Endothelial cell of umbilical vein (primary cell): ENCODE data around the gene ARV1. TPM values are rescaled to one million over a fixed set of nuclear protein-coding genes. Genes with fewer than 3 reads are reported as not detected.
A peak's percentile ranks its signal among the peaks of the same experiment; 100 is the strongest.

Experiments
- BruUV-seq: library from RNA; stranded (reverse); fragments of 400-500 nt; replicated peaks from 2 replicates; lab custom pipeline; 2021; lab: Mats Ljungman, UMichigan
- CTCF ChIA-PET: fragments of 300-600, 350-600 bp; sonication (Branson Sonifier 250); formaldehyde crosslinking; loops from one replicate; lab custom pipeline; 2021; ENCODE audit warnings: antibody characterized with exemption, inconsistent platforms; lab: Charles Lee
- POLR2A ChIA-PET: fragments of 300-600, 350-600 bp; sonication (Branson Sonifier 250); formaldehyde crosslinking; loops from one replicate; lab custom pipeline; 2021; ENCODE audit warnings: antibody characterized with exemption, inconsistent platforms; lab: Charles Lee
- DNase-seq: peaks from one replicate; pipeline ENCODE4 v3.0.0-alpha.2; 2011; ENCODE audit warnings: low read depth, low spot score
- FAIRE-seq: peaks from 2 replicates; lab custom pipeline; 2011; peaks lifted over from hg19 to GRCh38; lab: Jason Lieb, UNC
- H2AFZ ChIP-seq: 2 replicates; pipeline ENCODE4 v1.6.0; 2012; ENCODE audit warnings: low read depth, low read length, control low read depth, inconsistent platforms
- H3K27ac ChIP-seq: 2 replicates; pipeline ENCODE4 v1.5.1; 2011; ENCODE audit warnings: low read depth, mild to moderate bottlenecking, control low read depth, low read length, moderate library complexity; ENCODE audit not compliant: insufficient read depth
- H3K27me3 ChIP-seq, 2 experiments: 2 replicates each; pipeline versions ENCODE4 v1.6.0 to v1.6.1; 2011; ENCODE audit warnings: low read length in 2 of 2, mixed read lengths in 1 of 2; ENCODE audit not compliant: control insufficient read depth in 2 of 2, insufficient read depth in 2 of 2
- H3K36me3 ChIP-seq, 2 experiments: 2 replicates in 1 of 2; 3 replicates in 1 of 2; pipeline ENCODE4 v1.5.1; 2011; ENCODE audit warnings: low read length in 2 of 2, mild to moderate bottlenecking in 1 of 2, moderate library complexity in 1 of 2; ENCODE audit not compliant: control insufficient read depth in 2 of 2, insufficient read depth in 2 of 2; ENCODE audit errors: extremely low read depth in 1 of 2
- H3K4me1 ChIP-seq: 3 replicates; pipeline ENCODE4 v1.5.1; 2011; ENCODE audit warnings: mild to moderate bottlenecking, low read length; ENCODE audit not compliant: control insufficient read depth, insufficient read depth; ENCODE audit errors: extremely low read depth
- H3K4me2 ChIP-seq: 2 replicates; pipeline ENCODE4 v1.6.1; 2011; ENCODE audit warnings: low read length, control low read depth, mixed read lengths; ENCODE audit not compliant: insufficient read depth
- H3K4me3 ChIP-seq, 3 experiments: fragments of 200-600 bp in 1 of 3; sonication (generic), shearing (Covaris generic) in 1 of 3; replicated peaks in 1 of 3; 2 replicates each; pipeline ENCODE4 v1.5.1; 2011 to 2016; ENCODE audit warnings: control low read depth in 3 of 3, low read length in 3 of 3, mild to moderate bottlenecking in 2 of 3, inconsistent platforms in 1 of 3, low read depth in 1 of 3, moderate library complexity in 1 of 3; ENCODE audit not compliant: insufficient read depth in 1 of 3
- H3K79me2 ChIP-seq: 2 replicates; pipeline ENCODE4 v1.6.0; 2012; ENCODE audit warnings: low read length, inconsistent platforms; ENCODE audit not compliant: control insufficient read depth, insufficient read depth
- H3K9ac ChIP-seq: replicated peaks from 2 replicates; pipeline ENCODE3; 2011; ENCODE audit warnings: low read length, control low read depth; ENCODE audit not compliant: insufficient read depth; ENCODE audit errors: extremely low read depth
- H3K9me1 ChIP-seq: replicated peaks from 3 replicates; pipeline ENCODE4 v1.6.0; 2011; ENCODE audit warnings: mild to moderate bottlenecking, low read length; ENCODE audit not compliant: control insufficient read depth, insufficient read depth; ENCODE audit errors: extremely low read depth
- H3K9me3 ChIP-seq: replicated peaks from 2 replicates; pipeline ENCODE4 v1.5.1; 2012; ENCODE audit warnings: low read length, inconsistent platforms; ENCODE audit not compliant: control insufficient read depth, insufficient read depth
- H4K20me1 ChIP-seq: replicated peaks from 2 replicates; pipeline ENCODE3; 2011; ENCODE audit warnings: mild to moderate bottlenecking, low read length; ENCODE audit not compliant: control insufficient read depth, insufficient read depth; ENCODE audit errors: extremely low read depth
- EZH2 ChIP-seq: IDR thresholded peaks from 2 replicates; pipeline ENCODE4 v1.6.1; 2012; ENCODE audit warnings: borderline replicate concordance, low read depth, mild to moderate bottlenecking, moderate library complexity, low read length, inconsistent platforms; ENCODE audit not compliant: severe bottlenecking
- FOS ChIP-seq: IDR thresholded peaks from 2 replicates; pipeline ENCODE4 v1.6.1; 2011; ENCODE audit warnings: mild to moderate bottlenecking, low read length, moderate library complexity, borderline replicate concordance; ENCODE audit not compliant: insufficient read depth
- GATA2 ChIP-seq: IDR thresholded peaks from 2 replicates; pipeline ENCODE4 v1.7.0; 2011; ENCODE audit warnings: low read depth, mild to moderate bottlenecking, moderate library complexity, mixed read lengths, low read length; ENCODE audit not compliant: insufficient read length, insufficient read depth
- JUN ChIP-seq: IDR thresholded peaks from 2 replicates; pipeline ENCODE4 v1.6.1; 2011; ENCODE audit warnings: borderline replicate concordance, low read depth; ENCODE audit not compliant: insufficient read length, insufficient read depth
- MAX ChIP-seq: IDR thresholded peaks from 2 replicates; pipeline ENCODE4 v1.6.1; 2011; ENCODE audit not compliant: insufficient read depth, insufficient read length
- MYC ChIP-seq: IDR thresholded peaks from one replicate; pipeline ENCODE4 v1.6.1; 2011; ENCODE audit warnings: mild to moderate bottlenecking, low read depth, low read length
- POLR2A ChIP-seq: IDR thresholded peaks from 2 replicates; pipeline ENCODE4 v1.6.1; 2012; ENCODE audit warnings: low read depth, mild to moderate bottlenecking, control low read depth, low read length
- POLR2AphosphoS5 ChIP-seq: IDR thresholded peaks from 2 replicates; pipeline ENCODE4 v1.6.1; 2012; ENCODE audit warnings: low read depth, mild to moderate bottlenecking, control low read depth, low read length, moderate library complexity; ENCODE audit not compliant: insufficient read depth
- dilution Hi-C: fragments of 300-500 bp; cut with MboI; formaldehyde crosslinking; loops from one replicate; pipeline ENCODE4 v1.15.0; 2019; ENCODE audit warnings: low sequenced_read_pairs; ENCODE audit not compliant: extremely low pct_ligation_motif_present
- intact Hi-C: fragments of 100-400 bp; cut with micrococcal nuclease; formaldehyde crosslinking; loops from one replicate; pipeline ENCODE4 v1.10.0; 2022
- microRNA counts: library from miRNA; unstranded; fragments of <30 nt; microRNA quantifications from one replicate; lab custom pipeline; 2016
- polyA plus RNA-seq, 4 experiments: library from polyadenylated mRNA; depleted of rRNA in 3 of 4; stranded (reverse) in 3 of 4; unstranded in 1 of 4; fragments of >200 nt; gene quantifications; 2 replicates each; pipeline versions ENCODE4 v1.2.1 to v1.2.3, GENCODE V29; 2011 to 2012; ENCODE audit warnings: missing spikeins in 1 of 4
- total RNA-seq: library from RNA; stranded (reverse); gene quantifications from 2 replicates; pipeline ENCODE4 v1.2.3, GENCODE V29; 2021
- TF ChIP-seq, protein P1 (sequence below), 2 donors: IDR thresholded peaks; 1 replicate in 1 of 2; 2 replicates in 1 of 2; pipeline ENCODE4 v1.5.1; 2011; ENCODE audit warnings: low read length in 2 of 2, mild to moderate bottlenecking in 2 of 2, moderate library complexity in 2 of 2, control low read depth in 1 of 2, inconsistent platforms in 1 of 2, low read depth in 1 of 2; ENCODE audit not compliant: insufficient read depth in 1 of 2; ENCODE audit errors: extremely low read depth in 1 of 2

The ARV1 gene
- total and polyA plus RNA-seq, 2 donors (not counting 3 experiments of a cell fraction or from before 2014, with no cell fraction given) = 10.7 to 14.0 TPM

DNA sequence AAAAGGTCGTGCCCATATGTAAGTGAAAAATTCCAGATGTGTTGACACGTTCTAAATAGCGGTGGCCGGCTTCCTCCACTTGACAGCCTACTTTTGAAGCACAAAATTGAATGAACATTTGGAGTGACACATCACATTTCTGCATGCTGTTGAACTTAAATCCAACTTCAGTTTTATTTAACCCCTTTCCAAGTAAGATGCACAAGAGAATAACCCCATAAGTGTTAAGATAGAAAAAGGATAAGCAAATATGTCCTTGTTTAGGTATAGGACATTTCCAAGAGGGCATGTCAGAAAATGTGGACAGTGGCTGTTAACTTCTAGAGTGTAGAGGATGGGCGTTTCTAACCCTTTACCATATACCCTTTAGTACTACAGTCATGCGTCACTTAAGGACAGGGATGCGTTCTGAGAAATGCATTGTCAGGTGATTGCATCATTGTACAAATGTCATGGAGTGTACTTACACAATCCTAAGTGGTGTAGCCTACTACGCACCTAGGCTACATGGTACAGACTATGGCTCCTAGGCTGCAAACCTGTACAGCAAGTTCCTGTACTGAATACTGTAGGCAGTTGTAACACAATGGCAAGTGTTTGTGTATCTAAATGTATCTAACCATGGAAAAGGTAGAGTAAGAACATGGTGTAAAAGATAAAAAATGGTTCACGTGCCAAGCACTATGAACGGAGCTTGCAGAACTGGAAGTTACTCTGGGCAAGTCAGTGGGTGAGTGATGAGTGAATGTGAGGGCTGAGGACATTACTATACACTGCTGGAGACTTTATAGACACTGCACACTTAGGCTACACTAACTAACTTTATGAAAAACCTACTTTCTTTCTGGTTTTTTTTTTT, 70.5 kb downstream of the ARV1 start:
- Histone ChIP-seq H3K9me3 (no peaks in the 10 kb centered on the region), H3K9me1 (no peaks in the 10 kb centered on the region), H3K36me3 (no peaks in the 10 kb centered on the region), H3K27me3 (peaks cover 20 to 24% of the 10 kb centered on the region in 2 experiments), H4K20me1 (no peaks in the 10 kb centered on the region), H3K4me3 (no peak overlapping the region), H3K4me1 (no peaks in the 10 kb centered on the region), H2AFZ (no peak overlapping the region), H3K79me2 (no peaks in the 10 kb centered on the region), H3K4me2 (no peak overlapping the region), H3K9ac (no peak overlapping the region), H3K27ac (no peak overlapping the region)
- ChIA-PET POLR2A (no interaction called here), CTCF (no interaction called here)
- DNase-seq (no peak), FAIRE-seq (no peak)
- dilution Hi-C loops = no loop called here
- TF ChIP-seq, protein P1, sequence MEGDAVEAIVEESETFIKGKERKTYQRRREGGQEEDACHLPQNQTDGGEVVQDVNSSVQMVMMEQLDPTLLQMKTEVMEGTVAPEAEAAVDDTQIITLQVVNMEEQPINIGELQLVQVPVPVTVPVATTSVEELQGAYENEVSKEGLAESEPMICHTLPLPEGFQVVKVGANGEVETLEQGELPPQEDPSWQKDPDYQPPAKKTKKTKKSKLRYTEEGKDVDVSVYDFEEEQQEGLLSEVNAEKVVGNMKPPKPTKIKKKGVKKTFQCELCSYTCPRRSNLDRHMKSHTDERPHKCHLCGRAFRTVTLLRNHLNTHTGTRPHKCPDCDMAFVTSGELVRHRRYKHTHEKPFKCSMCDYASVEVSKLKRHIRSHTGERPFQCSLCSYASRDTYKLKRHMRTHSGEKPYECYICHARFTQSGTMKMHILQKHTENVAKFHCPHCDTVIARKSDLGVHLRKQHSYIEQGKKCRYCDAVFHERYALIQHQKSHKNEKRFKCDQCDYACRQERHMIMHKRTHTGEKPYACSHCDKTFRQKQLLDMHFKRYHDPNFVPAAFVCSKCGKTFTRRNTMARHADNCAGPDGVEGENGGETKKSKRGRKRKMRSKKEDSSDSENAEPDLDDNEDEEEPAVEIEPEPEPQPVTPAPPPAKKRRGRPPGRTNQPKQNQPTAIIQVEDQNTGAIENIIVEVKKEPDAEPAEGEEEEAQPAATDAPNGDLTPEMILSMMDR (IDR thresholded peaks at IDR 0.05; ENCODE audit: extremely low read depth in 1 of 2, insufficient read depth in 1 of 2, low read depth in 1 of 2, low read length in 2 of 2) = no peak
- TF ChIP-seq EZH2 (no peak), POLR2AphosphoS5 (no peak), POLR2A (no peak), FOS (no peak), JUN (no peak), GATA2 (no peak), MAX (no peak), MYC (no peak)
- intact Hi-C loops = no loop called here
- no TSS peak for BruUV-seq

MicroRNAs within 50 kb of the gene (microRNA counts, 767-probe panel; counts per million panel counts)
- microRNA hsa-miR-1182 (lab: Ali Mortazavi, UCI) = 723 counts per million, percentile 96 among the panel's probes with 10 or more counts

Other genes starting within 250 kb of the ARV1 start
- gene CAPN9, start 231.7 kb upstream of the ARV1 start, total RNA-seq = not detected in 2 replicates
- gene CAPN9, start 231.7 kb upstream of the ARV1 start, polyA plus RNA-seq = not detected in 2 replicates
- gene C1orf198, start 110.6 kb upstream of the ARV1 start, total RNA-seq = 27.7 and 29.2 TPM in 2 replicates
- gene C1orf198, start 110.6 kb upstream of the ARV1 start, polyA plus RNA-seq = 21.2 and 22.1 TPM in 2 replicates
- gene TTC13, start 233 bp upstream of the ARV1 start, total RNA-seq = 22.2 and 23.9 TPM in 2 replicates
- 6.8 and 8.8 TPM in 2 replicates for gene TTC13, start 233 bp upstream of the ARV1 start, polyA plus RNA-seq
- 13.6 and 24.0 TPM in 2 replicates for gene FAM89A, start 61.2 kb downstream of the ARV1 start, total RNA-seq
- gene FAM89A, start 61.2 kb downstream of the ARV1 start, polyA plus RNA-seq = 20.9 and 21.0 TPM in 2 replicates
- gene TRIM67, start 183.0 kb downstream of the ARV1 start, total RNA-seq = not detected in 2 replicates
- not detected in 2 replicates for gene TRIM67, start 183.0 kb downstream of the ARV1 start, polyA plus RNA-seq